HFF-Myc (cell line): ENCODE measurements around the gene CMTM3.

Source experiments
- DNase-seq: peaks from one replicate; pipeline ENCODE4 v3.0.0-alpha.2; 2011; ENCODE audit warnings: low read depth; ENCODE audit errors: extremely low read depth
- H3K4me3 ChIP-seq: replicated peaks from 2 replicates; pipeline ENCODE4 v1.5.1; 2011; ENCODE audit warnings: low read depth, mild to moderate bottlenecking, control low read depth, low read length
- CTCF ChIP-seq: IDR thresholded peaks from 2 replicates; pipeline ENCODE4 v1.5.1; 2012; ENCODE audit warnings: mild to moderate bottlenecking, low read depth, low read length, control low read depth; ENCODE audit errors: missing control alignments

CMTM3 gene

GRCh38 chr16:66585481-66586239, 18.8 kb upstream of the CMTM3 start:
- TF ChIP-seq CTCF = no peak
- H3K4me3 ChIP-seq = no peak overlapping the region
- no peak for DNase-seq

GRCh38 chr16:66587881-66588600, 16.5 kb upstream of the CMTM3 start:
- TF ChIP-seq CTCF = no peak
- no peak for DNase-seq
- no peak overlapping the region for H3K4me3 ChIP-seq

GRCh38 chr16:66588981-66589713, 15.4 kb upstream of the CMTM3 start:
- no peak for DNase-seq
- H3K4me3 ChIP-seq = no peak overlapping the region
- peak; percentile 62 for TF ChIP-seq CTCF

GRCh38 chr16:66590322-66590721, 14.2 kb upstream of the CMTM3 start:
- no peak overlapping the region for H3K4me3 ChIP-seq
- DNase-seq = no peak
- no peak for TF ChIP-seq CTCF

GRCh38 chr16:66591018-66591417, 13.5 kb upstream of the CMTM3 start:
- H3K4me3 ChIP-seq = no peak overlapping the region
- no peak for TF ChIP-seq CTCF
- DNase-seq = no peak

- TF ChIP-seq CTCF = no peak
- DNase-seq = no peak
- H3K4me3 ChIP-seq = no peak overlapping the region
Measured at GRCh38 chr16:66592241-66592640, 12.3 kb upstream of the CMTM3 start.
